DND-41 (cell line): ENCODE data around the gene TMEM135.

Source experiments
- CTCF ChIP-seq: IDR thresholded peaks from 2 replicates; pipeline ENCODE4 v1.5.1; 2012; ENCODE audit warnings: borderline replicate concordance, low read length, moderate library complexity, mild to moderate bottlenecking; ENCODE audit not compliant: poor library complexity, severe bottlenecking; ENCODE audit errors: extremely low read depth
- EZH2 ChIP-seq: IDR thresholded peaks from 3 replicates; pipeline ENCODE4 v1.6.1; 2012; ENCODE audit warnings: borderline replicate concordance, low read depth, mild to moderate bottlenecking, moderate library complexity, low read length, inconsistent platforms; ENCODE audit not compliant: severe bottlenecking

- TF ChIP-seq CTCF (no peak), EZH2 (no peak)
These were observed 334.3 kb downstream of the TMEM135 start for GRCh38 chr11:87372065-87372464.
